ENCODE results near the gene ORC3. TPM values are rescaled to one million over a fixed set of nuclear protein-coding genes. Genes with fewer than 3 reads are reported as not detected.
"Not testable (repeated sequence)": the region's sequence is repeated elsewhere in the genome, so short reads cannot be mapped to it uniquely, and the experiment has no call there.

ORC3 gene
- total RNA-seq, 2 donors from 2014 or later = 35.2 to 38.3 TPM

DNA sequence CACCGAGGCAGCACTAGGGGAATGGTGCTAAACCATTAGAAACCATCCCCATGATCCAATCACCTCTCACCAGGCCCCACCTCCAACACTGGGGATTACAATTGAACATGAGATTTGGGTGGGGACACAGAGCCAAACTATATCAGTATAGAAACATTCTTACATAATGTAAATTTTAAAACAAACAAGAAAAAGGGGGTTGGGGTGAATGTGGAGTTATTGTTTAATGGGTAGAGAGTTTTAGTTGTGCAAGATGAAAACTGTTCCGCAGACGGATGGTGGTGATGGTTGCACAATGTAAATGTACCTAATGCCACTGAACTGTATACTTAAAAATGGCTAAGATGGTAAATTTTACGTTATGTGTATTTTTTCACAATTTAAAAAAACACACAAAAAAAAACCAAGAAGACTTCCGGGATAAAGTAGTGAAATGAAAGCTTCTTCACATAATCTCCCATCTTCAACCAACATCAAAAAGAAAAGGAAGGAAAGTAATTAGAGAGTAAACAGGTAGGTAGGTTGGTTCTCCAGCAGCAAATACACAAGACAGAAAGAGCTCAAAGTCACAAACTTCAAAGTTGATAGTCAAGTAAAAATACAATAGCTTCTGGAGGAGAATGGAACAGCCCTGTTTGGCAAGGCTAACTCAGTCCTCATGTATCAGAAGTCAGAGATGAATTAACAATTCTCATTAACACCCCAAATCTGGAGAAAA is 16.5 kb upstream of the ORC3 start:
- peak overlapping the region; percentile 35 to 74 for H3K4me3 Mint-ChIP-seq
- peak overlapping the region; percentile 72 for H3K27ac Mint-ChIP-seq
- H3K4me1 Mint-ChIP-seq (ENCODE audit: low read depth) = peaks cover 46% of the 10 kb centered on the region
- H3K36me3 Mint-ChIP-seq (ENCODE audit: insufficient read depth in 2 of 2) = peaks cover 4 to 17% of the 10 kb centered on the region in 2 donors
- no peaks in the 10 kb centered on the region for H3K27me3 Mint-ChIP-seq (ENCODE audit: low read depth)
- ATAC-seq (replicated peaks in 1 of 2) = no peak
- no peak for DNase-seq
- H3K9me3 Mint-ChIP-seq = peaks cover 2 to 6% of the 10 kb centered on the region in 2 donors

DNA sequence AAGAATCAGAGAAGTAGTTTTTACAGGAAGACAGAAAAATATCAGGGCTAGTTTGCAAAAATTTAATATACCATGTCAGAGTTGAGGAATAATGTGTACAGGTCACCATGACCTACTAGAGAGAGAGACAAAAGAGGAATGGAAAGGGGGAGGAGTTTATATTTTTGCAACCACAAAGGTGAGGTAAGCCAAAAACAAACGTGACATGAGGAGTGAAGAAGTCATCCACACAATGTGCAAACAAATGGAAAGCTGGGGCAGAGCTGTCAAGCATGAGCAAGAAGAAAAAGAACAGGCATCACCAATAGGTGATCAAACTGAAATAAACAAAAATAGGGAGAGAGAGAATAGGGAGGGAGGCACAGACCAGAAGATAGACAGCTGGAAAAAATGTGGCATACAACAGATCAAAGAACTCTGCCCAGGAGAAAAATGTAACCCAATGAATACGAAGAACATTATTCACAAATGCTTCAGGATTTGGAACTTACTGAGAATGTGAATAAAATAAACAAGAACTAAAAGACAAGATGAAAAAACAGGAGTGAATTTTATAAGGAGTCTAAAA is 15.6 kb upstream of the ORC3 start:
- Mint-ChIP-seq H3K4me1 (ENCODE audit: low read depth) (peaks cover 46% of the 10 kb centered on the region), H3K4me3 (peak overlapping the region in 1 of 2 donors; percentile 19), H3K27ac (peak overlapping the region; percentile 48), H3K36me3 (ENCODE audit: insufficient read depth in 2 of 2) (peaks cover 4 to 17% of the 10 kb centered on the region in 2 donors), H3K9me3 (peaks cover 2 to 6% of the 10 kb centered on the region in 2 donors), H3K27me3 (ENCODE audit: low read depth) (no peaks in the 10 kb centered on the region)
- DNase-seq (no peak), ATAC-seq (replicated peaks in 1 of 2) (peak in 1 of 2 donors; percentile 41)

DNA sequence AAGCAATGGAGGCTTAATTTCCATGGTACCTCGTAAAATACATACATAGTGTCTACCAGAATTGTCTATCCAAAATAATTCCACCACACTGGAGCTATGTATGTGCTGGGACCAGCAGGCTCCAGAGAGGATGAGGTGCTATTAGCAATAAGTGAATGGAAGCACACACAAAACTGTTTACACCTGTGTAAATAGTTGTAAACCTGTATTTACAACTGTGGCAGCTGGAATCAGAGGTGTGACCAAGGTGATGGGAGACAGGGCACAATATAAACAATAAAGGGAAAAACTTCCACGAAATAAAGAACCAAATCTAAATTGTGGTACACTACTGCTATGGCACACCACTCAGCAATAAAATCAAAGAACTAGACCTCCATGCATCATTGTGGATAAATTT is 14.5 kb upstream of the ORC3 start:
- H3K4me3 Mint-ChIP-seq = no peak overlapping the region
- ATAC-seq (replicated peaks in 1 of 2) (no peak), DNase-seq (no peak)
- peaks cover 4 to 21% of the 10 kb centered on the region in 2 donors for H3K36me3 Mint-ChIP-seq (ENCODE audit: insufficient read depth in 2 of 2)
- peaks cover 2 to 6% of the 10 kb centered on the region in 2 donors for H3K9me3 Mint-ChIP-seq
- H3K4me1 Mint-ChIP-seq (ENCODE audit: low read depth) = peaks cover 46% of the 10 kb centered on the region
- no peaks in the 10 kb centered on the region for H3K27me3 Mint-ChIP-seq (ENCODE audit: low read depth)
- no peak overlapping the region for H3K27ac Mint-ChIP-seq

DNA sequence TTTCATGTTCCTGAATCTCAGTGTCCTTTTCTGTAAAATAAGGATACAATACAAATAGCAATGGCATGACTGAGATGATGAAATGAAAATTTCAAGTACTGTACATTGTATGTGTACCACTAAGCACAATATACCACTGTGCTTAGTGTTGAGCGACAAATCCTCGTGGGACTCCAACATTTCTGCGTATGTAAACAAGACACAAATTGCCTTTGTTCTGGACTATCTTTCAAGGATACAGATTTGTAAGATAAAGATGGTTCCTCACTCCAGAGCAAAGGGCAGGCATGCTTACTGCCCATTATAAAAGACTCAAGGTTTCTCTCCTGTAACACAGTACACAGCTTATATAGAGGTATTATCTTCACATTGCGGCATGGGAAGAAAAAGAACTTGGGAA is 6.1 kb upstream of the ORC3 start:
- H3K4me3 Mint-ChIP-seq = no peak overlapping the region
- ATAC-seq (replicated peaks in 1 of 2) (no peak), DNase-seq (no peak)
- no peaks in the 10 kb centered on the region for H3K9me3 Mint-ChIP-seq
- peaks cover 37% of the 10 kb centered on the region for H3K4me1 Mint-ChIP-seq (ENCODE audit: low read depth)
- no peaks in the 10 kb centered on the region for H3K27me3 Mint-ChIP-seq (ENCODE audit: low read depth)
- H3K36me3 Mint-ChIP-seq (ENCODE audit: insufficient read depth in 2 of 2) = peaks cover 6 to 8% of the 10 kb centered on the region in 2 donors
- no peak overlapping the region for H3K27ac Mint-ChIP-seq

DNA sequence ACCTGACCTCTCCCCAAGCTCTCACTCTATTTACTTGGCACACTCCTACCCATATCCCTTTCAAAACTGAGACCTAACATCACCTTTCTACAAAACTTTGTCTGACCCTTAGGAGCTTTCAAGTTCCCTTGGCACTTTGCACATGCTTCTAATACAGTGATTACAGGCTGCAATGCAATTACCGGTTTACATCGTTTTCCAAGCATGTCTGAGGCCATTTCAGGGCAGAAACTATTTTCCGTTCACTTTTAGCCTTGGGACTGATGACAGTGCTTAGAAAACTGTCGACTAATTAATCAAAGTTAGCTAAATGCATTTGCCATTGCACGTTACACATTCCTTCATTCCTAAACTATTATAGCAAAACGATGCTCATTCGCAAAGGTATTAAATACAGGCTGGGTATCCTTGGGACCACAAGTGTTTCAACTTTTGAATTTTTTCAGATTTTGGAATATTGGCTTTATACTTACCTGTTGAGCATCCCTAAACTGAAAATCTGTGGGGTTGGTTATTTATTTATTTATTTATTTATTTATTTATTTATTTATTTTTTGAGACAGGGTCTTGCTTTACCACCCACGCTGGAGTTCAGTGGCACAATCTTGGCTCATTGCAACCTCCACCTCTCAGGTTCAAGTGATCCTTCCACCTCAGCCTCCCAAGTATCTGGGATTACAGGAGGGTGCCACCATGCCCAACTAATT is 3.4 kb upstream of the ORC3 start:
- Mint-ChIP-seq H3K4me3 (no peak overlapping the region), H3K27me3 (ENCODE audit: low read depth) (no peaks in the 10 kb centered on the region), H3K4me1 (ENCODE audit: low read depth) (peaks cover 56% of the 10 kb centered on the region), H3K27ac (no peak overlapping the region), H3K9me3 (no peaks in the 10 kb centered on the region), H3K36me3 (ENCODE audit: insufficient read depth in 2 of 2) (peaks cover 14 to 15% of the 10 kb centered on the region in 2 donors)
- DNase-seq (no peak), ATAC-seq (replicated peaks in 1 of 2) (no peak)

DNA sequence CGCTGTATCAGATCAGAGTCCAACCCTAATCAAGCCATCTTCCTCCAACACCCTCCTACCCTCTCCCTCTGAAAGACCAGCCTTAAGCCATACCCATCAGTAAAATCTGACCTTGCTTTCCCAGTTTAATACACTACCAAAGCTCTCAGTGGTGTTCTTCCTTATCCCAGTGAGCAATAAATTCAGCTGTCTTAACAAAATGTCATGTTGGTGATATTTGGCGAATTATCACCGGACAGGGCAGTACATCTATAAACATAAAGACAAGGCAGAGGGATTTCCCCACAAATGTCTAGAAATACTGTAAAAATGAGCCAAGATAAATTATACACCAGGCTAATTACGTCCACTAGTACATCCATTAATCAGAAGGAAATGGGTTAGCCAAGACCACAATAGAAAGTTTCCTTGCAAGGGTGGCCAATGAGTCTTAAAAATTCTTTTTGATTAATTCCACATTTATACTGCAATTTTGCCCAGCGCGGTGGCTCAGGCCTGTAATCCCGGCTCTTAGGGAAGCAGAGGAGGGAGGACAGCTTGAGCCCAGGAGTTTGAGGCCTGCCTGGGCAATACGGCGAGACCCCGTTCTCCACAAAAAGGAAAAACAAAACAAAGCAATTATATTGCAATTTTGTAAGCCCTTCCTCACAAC is 1.1 kb upstream of the ORC3 start:
- H3K9me3 Mint-ChIP-seq = no peaks in the 10 kb centered on the region
- peak overlapping the region; percentile 97 to 99 for H3K4me3 Mint-ChIP-seq
- H3K36me3 Mint-ChIP-seq (ENCODE audit: insufficient read depth in 2 of 2) = peaks cover 8 to 14% of the 10 kb centered on the region in 2 donors
- no peak for DNase-seq
- H3K27me3 Mint-ChIP-seq (ENCODE audit: low read depth) = no peaks in the 10 kb centered on the region
- peak overlapping the region; percentile 99 for H3K27ac Mint-ChIP-seq
- H3K4me1 Mint-ChIP-seq (ENCODE audit: low read depth) = peaks cover 63% of the 10 kb centered on the region
- ATAC-seq (replicated peaks in 1 of 2) = no peak

DNA sequence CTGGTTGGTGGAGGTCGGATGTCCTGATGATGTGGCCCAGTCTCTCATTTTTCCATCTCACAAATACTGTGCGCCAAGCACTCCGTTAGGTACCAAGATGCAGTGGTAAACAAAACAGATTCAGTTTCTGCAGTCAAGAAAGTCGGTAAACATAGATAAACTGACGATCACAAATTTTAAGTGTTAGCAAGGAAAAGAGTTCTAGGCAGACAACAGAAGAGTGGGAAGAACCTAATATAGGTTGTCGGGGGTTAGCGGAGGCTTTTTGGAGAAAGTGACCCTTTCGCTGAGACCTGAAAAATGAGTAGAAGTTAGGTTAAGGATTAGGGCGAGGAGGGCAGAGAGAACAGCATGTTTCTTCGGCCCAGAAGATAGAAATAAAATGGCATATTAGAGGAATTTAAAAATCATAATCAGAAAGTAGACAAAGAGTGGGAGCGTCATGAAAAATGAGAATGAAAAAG is 514 bp downstream of the ORC3 start:
- no peaks in the 10 kb centered on the region for H3K27me3 Mint-ChIP-seq (ENCODE audit: low read depth)
- DNase-seq = no peak
- H3K36me3 Mint-ChIP-seq (ENCODE audit: insufficient read depth in 2 of 2) = peaks cover 8 to 14% of the 10 kb centered on the region in 2 donors
- no peaks in the 10 kb centered on the region for H3K9me3 Mint-ChIP-seq
- no peak for ATAC-seq (replicated peaks in 1 of 2)
- peaks cover 54% of the 10 kb centered on the region for H3K4me1 Mint-ChIP-seq (ENCODE audit: low read depth)
- H3K27ac Mint-ChIP-seq = peak overlapping the region; percentile 99
- peak overlapping the region; percentile 97 to 99 for H3K4me3 Mint-ChIP-seq

DNA sequence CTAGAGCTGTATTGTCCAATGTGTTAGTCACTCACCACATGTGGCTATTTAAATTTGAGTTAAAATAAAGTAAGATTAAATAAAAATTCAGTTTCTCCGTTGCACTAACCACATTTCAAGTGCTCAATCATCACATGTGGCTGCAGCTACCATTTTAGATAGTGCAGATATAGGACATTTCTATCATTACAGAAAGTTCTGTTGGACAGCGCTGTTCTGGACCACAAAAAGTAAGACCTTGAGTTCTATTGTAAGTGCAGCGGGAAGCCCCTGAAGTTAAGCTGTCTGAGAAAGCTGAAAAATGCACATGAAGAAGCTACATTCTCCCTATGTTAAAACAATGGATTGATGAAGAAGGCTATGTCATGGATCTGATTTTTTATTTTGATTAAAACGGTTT is 1.1 kb downstream of the ORC3 start:
- Mint-ChIP-seq H3K36me3 (ENCODE audit: insufficient read depth in 2 of 2) (peaks cover 8 to 14% of the 10 kb centered on the region in 2 donors), H3K9me3 (no peaks in the 10 kb centered on the region), H3K27ac (peak overlapping the region; percentile 99), H3K4me1 (ENCODE audit: low read depth) (peaks cover 51% of the 10 kb centered on the region), H3K27me3 (ENCODE audit: low read depth) (no peaks in the 10 kb centered on the region), H3K4me3 (peak overlapping the region; percentile 97 to 99)
- ATAC-seq (replicated peaks in 1 of 2) (no peak), DNase-seq (no peak)

DNA sequence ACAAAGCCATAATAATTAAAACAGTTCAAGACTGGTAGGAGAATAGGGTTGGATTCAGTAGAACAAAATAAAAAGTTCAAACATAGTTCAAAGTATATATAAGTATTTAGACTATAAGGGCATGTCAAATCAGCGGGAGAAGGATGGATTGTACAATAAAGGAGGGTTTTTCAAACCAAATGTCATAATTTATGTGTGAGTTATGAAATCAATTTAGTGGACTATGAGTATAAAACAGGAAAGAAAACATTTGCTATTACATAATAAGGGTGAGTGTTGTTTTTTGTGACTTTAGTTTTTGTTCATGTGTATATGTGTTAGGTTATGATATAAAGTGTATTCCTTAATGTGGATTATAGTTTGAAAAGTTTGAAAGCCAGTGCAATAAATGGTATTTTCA is 10.6 kb downstream of the ORC3 start:
- Mint-ChIP-seq H3K27me3 (ENCODE audit: low read depth) (no peaks in the 10 kb centered on the region), H3K27ac (peak overlapping the region; percentile 28), H3K9me3 (no peaks in the 10 kb centered on the region), H3K4me1 (ENCODE audit: low read depth) (no peaks in the 10 kb centered on the region), H3K4me3 (no peak overlapping the region), H3K36me3 (ENCODE audit: insufficient read depth in 2 of 2) (peaks cover 0 to 5% of the 10 kb centered on the region in 2 donors)
- no peak for DNase-seq
- ATAC-seq (replicated peaks in 1 of 2) = no peak

DNA sequence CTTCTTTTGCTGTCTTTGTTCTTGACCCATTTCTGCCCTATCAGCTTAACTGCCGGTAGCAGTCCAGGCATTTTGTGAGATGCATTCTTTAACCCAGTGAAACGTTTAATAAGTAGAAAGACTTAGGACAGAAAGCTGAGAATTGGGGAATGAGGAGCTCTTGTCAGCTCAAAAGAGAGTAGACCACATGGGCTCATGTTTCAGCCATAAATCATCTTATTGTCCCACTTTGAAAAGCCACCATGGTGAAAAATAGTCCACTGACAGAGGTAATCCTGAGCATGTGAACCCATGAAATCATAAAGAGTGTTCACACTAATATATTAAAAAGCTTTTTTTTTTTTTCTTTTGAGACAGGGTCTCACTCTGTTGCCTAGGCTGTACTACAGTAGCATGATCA is 16.3 kb downstream of the ORC3 start:
- no peaks in the 10 kb centered on the region for H3K4me1 Mint-ChIP-seq (ENCODE audit: low read depth)
- no peaks in the 10 kb centered on the region for H3K27me3 Mint-ChIP-seq (ENCODE audit: low read depth)
- H3K9me3 Mint-ChIP-seq = no peaks in the 10 kb centered on the region
- no peak overlapping the region for H3K27ac Mint-ChIP-seq
- ATAC-seq (replicated peaks in 1 of 2) = no peak
- peaks cover 0 to 6% of the 10 kb centered on the region in 2 donors for H3K36me3 Mint-ChIP-seq (ENCODE audit: insufficient read depth in 2 of 2)
- no peak overlapping the region for H3K4me3 Mint-ChIP-seq
- DNase-seq = no peak

DNA sequence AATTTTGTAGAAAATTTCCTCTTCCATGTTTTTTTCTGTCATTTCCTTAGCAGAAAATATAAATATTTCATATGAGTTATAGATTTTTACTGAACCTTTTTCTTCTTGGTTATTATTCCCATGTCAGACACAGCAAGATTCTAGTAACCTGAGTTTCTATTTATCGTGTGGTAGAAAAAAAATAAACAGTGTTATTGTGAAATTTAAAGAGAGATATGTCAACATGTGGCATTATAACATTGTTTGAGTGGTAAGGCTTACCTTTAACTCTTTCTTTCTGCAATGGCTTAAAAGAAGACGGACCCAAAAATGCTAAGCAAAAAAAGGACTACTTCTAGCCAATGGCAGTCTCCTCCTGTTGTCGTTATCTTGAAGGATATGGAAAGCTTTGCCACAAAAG is 18.9 kb downstream of the ORC3 start:
- Mint-ChIP-seq H3K27ac (no peak overlapping the region), H3K9me3 (no peaks in the 10 kb centered on the region), H3K4me3 (no peak overlapping the region), H3K27me3 (ENCODE audit: low read depth) (no peaks in the 10 kb centered on the region), H3K4me1 (ENCODE audit: low read depth) (no peaks in the 10 kb centered on the region), H3K36me3 (ENCODE audit: insufficient read depth in 2 of 2) (peaks cover 7 to 18% of the 10 kb centered on the region in 2 donors)
- DNase-seq (no peak), ATAC-seq (replicated peaks in 1 of 2) (no peak)

DNA sequence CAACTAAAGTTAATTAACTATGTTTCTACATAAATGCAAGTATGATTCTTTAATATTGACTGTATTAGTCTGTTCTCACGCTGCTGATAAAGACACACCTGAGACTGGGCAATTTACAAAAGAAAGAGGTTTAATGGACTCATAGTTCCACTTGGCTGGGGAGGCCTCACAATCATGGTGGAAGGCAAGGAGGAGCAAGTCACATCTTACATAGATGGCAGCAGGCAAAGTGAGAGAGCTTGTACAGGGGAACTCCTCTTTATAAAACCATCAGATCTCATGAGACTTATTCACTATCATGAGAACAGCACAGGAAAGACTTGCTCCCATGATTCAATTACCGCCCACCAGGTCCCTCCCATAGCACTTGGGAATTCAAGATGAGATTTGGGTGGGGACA is 23.1 kb downstream of the ORC3 start:
- not testable (repeated sequence) for DNase-seq, H3K9me3 Mint-ChIP-seq
- H3K36me3 Mint-ChIP-seq (ENCODE audit: insufficient read depth in 2 of 2) = peaks cover 7 to 26% of the 10 kb centered on the region in 2 donors

DNA sequence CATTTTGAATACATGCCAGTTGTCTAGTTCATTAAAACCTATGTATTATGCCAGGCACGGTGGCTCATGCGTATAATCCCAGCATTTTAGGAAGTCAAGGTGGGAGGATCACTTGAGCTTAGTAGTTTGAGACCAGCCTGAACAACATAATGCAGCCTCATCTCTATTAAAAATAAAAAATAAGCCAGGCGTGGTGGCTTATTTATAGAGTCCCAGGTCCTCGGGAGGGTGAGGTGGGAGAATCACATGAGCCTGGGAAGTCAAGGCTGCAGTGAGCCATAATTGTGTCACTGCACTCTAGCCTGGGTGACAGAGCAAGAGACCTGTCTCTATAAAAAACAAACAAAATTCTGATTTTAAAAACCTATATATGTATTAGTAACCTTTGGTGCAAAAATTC is 27.5 kb downstream of the ORC3 start:
- no peaks in the 10 kb centered on the region for H3K27me3 Mint-ChIP-seq (ENCODE audit: low read depth)
- H3K4me1 Mint-ChIP-seq (ENCODE audit: low read depth) = no peaks in the 10 kb centered on the region
- H3K36me3 Mint-ChIP-seq (ENCODE audit: insufficient read depth in 2 of 2) = peaks cover 7 to 28% of the 10 kb centered on the region in 2 donors

More for the DNA sequence above, 23.1 kb downstream of the ORC3 start:
- not testable (repeated sequence) for H3K4me3 Mint-ChIP-seq; H3K27me3 Mint-ChIP-seq (ENCODE audit: low read depth); H3K27ac Mint-ChIP-seq; H3K4me1 Mint-ChIP-seq (ENCODE audit: low read depth); ATAC-seq (replicated peaks in 1 of 2)

More for the DNA sequence above, 27.5 kb downstream of the ORC3 start:
- Mint-ChIP-seq H3K27ac (no peak overlapping the region), H3K4me3 (no peak overlapping the region), H3K9me3 (no peaks in the 10 kb centered on the region)
- ATAC-seq (replicated peaks in 1 of 2) (no peak), DNase-seq (no peak)

All from activated T-cell treated with anti-CD3 and anti-CD28 coated beads, Interleukin-2, amount 50 U/mL, for 72 hours (primary cell).